H7 (cell line): ENCODE measurements around the gene KCNQ1. TPM values are rescaled to one million over a fixed set of nuclear protein-coding genes. Genes with fewer than 3 reads are reported as not detected.

ENCODE experiments used
- DNase-seq: peaks from one replicate; pipeline ENCODE4 v3.0.0; 2012
- H3K27me3 ChIP-seq: 2 replicates; pipeline ENCODE4 v1.6.0; 2011; ENCODE audit warnings: mild to moderate bottlenecking, low read length; ENCODE audit not compliant: control insufficient read depth, insufficient read depth
- H3K36me3 ChIP-seq: replicated peaks from 2 replicates; pipeline ENCODE4 v1.5.1; 2011; ENCODE audit warnings: low read length; ENCODE audit not compliant: control insufficient read depth, insufficient read depth
- H3K4me3 ChIP-seq: 2 replicates; pipeline ENCODE4 v1.5.1; 2011; ENCODE audit warnings: low read depth, mild to moderate bottlenecking, control low read depth, low read length, moderate library complexity; ENCODE audit not compliant: insufficient read depth
- total RNA-seq: library from RNA; depleted of rRNA; stranded (reverse); fragments of >200 nt; shearing (Covaris generic); gene quantifications from 2 replicates; pipeline ENCODE4 v1.2.3, GENCODE V29; 2014

The KCNQ1 gene
- total RNA-seq, 1 experiment from 2014 or later: 0.48 TPM

DNA sequence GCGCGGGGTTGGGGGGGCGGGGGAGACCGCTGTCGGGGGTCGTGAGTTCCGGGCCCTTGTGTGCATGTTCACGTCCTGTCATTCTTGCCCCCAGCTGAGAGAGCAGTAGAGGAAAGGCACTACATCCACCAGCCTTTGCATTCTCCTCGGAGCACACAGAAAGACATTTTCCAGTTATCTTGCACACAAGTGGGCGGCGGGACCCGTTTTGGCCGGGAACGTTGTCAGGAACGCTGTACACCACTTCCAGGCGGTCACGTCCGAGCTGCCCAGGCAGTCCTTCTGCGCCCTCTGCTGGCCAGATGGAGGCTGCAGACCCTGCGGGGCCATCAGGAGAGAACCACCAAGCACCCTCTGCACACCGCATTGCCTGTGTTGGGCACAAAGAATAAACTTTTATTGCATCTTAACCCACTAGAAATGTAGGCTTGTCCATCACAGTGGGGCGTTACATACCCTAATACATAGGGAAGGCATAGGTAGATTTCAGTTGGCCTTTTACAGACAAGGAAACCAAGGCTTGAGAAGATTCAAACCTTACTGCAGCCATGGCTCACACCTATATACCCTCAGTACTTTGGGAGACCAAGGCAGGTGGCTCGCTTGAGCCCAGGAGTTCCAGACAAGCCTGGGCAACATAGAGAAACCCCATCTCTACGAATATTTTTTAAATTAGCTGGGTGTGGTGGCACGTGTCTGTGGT, 443.6 kb downstream of the KCNQ1 start:
- H3K27me3 ChIP-seq: peaks cover 30% of the 10 kb centered on the region
- peak; percentile 94 for DNase-seq
- H3K36me3 ChIP-seq: no peaks in the 10 kb centered on the region
- no peak overlapping the region for H3K4me3 ChIP-seq

- H3K4me3 ChIP-seq: no peak overlapping the region
- DNase-seq: no peak
- no peaks in the 10 kb centered on the region for H3K36me3 ChIP-seq
- H3K27me3 ChIP-seq: peaks cover 21% of the 10 kb centered on the region
These were observed 444.8 kb downstream of the KCNQ1 start for GRCh38 chr11:2889362-2890273.

DNA sequence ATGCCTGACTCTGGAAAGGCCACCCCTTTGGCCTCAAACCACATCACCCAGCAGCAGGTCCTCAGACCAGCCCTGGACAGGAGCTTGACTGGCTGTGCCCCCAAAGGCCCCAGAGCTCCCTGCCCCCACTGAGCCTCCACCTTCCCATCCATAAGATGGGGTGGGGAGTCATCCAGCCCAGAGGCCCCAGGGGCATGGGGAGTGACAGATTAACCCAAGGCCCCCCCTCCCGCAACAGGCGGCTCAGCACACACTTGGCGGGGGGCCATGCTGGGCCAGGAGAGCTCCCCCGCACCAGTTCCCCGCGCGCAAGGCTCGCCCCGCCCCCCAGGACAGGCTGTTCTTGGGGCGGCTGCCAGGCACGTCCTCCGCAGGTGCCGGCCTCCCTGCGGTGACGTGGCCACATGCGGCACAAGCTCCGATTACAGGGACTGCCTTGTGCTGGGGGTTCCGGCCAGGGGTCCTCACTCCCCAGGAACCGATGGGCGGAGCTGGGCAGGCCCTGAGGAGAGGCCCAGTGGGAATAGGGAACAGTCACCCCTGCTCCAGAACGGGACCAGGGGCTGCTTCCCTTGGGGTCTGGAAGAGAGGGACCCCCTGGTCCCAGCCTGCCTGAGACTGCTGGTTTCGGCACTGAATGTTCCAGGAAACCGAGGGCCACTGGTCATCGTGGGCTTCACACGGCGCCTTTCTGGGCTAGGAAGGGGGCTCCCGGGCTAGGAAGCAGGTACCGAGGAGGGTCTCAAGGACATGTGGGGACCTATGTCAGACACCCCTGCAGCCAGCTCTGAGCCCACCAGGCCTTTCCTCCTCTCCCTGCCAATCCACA, 445.9 kb downstream of the KCNQ1 start:
- DNase-seq: peak; percentile 72
- H3K27me3 ChIP-seq: peaks cover 15% of the 10 kb centered on the region
- H3K4me3 ChIP-seq: no peak overlapping the region
- H3K36me3 ChIP-seq: no peaks in the 10 kb centered on the region

- H3K27me3 ChIP-seq: peaks cover 11% of the 10 kb centered on the region
- H3K36me3 ChIP-seq: no peaks in the 10 kb centered on the region
- peak; percentile 81 for DNase-seq
- no peak overlapping the region for H3K4me3 ChIP-seq
These were observed 446.8 kb downstream of the KCNQ1 start for GRCh38 chr11:2891326-2892214.

- Histone ChIP-seq H3K27me3 (peaks cover 5% of the 10 kb centered on the region), H3K36me3 (no peaks in the 10 kb centered on the region), H3K4me3 (peak overlapping the region; percentile 44)
- DNase-seq: peak; percentile 99
These were observed 447.6 kb downstream of the KCNQ1 start for GRCh38 chr11:2892215-2892966.

GRCh38 chr11:2892967-2893528, 448.2 kb downstream of the KCNQ1 start:
- peak; percentile 90 for DNase-seq
- peak overlapping the region; percentile 44 for H3K4me3 ChIP-seq
- H3K36me3 ChIP-seq: no peaks in the 10 kb centered on the region
- H3K27me3 ChIP-seq: peaks cover 3% of the 10 kb centered on the region

DNA sequence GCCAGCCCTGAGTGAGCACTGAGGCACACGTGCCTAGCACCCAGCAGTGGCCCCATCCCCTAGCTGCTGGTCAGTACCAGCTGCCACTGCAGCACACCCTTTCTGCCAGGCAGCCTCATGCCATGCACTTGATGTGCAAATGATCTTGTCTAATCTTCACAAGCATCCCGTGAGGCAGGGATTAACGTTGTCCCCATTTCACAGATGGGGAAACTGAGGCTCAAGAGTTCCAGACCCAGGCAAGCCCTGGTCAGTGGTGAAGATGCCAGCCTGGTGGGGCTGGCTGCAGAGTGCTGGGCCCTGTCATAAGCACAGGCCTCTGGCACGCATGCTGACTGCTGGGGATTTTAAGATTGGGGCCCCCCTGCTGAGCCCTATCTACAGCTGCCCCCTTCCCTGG, 449.1 kb downstream of the KCNQ1 start:
- Histone ChIP-seq H3K4me3 (no peak overlapping the region), H3K27me3 (peaks cover 1% of the 10 kb centered on the region), H3K36me3 (no peaks in the 10 kb centered on the region)
- no peak for DNase-seq

- DNase-seq: no peak
- no peaks in the 10 kb centered on the region for H3K36me3 ChIP-seq
- H3K4me3 ChIP-seq: no peak overlapping the region
- H3K27me3 ChIP-seq: peaks cover 1% of the 10 kb centered on the region
These were observed 451.2 kb downstream of the KCNQ1 start for GRCh38 chr11:2896047-2896446.

GRCh38 chr11:2897048-2897447, 452.2 kb downstream of the KCNQ1 start:
- H3K4me3 ChIP-seq: no peak overlapping the region
- peaks cover 3% of the 10 kb centered on the region for H3K27me3 ChIP-seq
- DNase-seq: no peak
- H3K36me3 ChIP-seq: no peaks in the 10 kb centered on the region

DNA sequence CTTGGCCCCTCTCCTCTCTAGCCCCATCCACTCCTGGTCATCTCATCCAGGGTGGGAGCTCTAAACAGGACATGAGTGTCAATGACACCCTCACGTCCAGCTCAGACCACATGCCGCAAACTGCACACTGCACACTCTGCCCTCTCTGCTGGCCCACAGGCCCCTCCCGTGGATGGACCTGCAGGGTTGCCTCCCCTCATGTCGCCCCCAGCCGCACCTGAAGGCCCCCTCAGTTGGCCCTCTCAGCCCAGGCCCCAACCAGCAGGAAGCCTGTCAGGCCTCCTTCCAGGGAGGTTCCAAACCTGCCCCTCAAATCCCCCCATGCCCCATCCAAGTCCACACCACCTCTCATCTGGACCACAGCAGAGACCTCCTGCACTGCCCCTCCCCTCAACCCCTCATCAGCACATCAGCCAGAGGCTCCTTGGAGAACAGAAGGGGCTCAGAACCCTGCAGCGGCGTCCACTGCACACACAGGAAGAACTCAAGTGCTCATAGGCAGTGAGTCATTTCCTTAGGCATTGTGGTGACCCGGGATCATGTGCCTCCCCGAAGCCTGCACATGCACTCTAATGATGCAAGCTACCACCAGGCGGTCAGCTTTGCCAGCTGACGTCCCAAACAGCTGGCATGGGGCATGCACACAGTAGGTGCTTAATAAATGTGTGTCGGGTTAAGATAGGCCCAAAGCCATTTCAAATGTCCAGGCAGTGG, 453.7 kb downstream of the KCNQ1 start:
- Histone ChIP-seq H3K4me3 (no peak overlapping the region), H3K27me3 (peaks cover 3% of the 10 kb centered on the region), H3K36me3 (no peaks in the 10 kb centered on the region)
- DNase-seq: no peak
